OCI-LY7 (cell line): ENCODE results near the gene C16orf96. TPM values are rescaled to one million over a fixed set of nuclear protein-coding genes. Genes with fewer than 3 reads are reported as not detected.

Experiments
- BruUV-seq: library from RNA; stranded (reverse); fragments of 400-500 nt; replicated peaks from 2 replicates; lab custom pipeline; 2021; lab: Mats Ljungman, UMichigan
- CTCF ChIA-PET: fragments of 300-600 bp; sonication (Branson Sonifier 250); formaldehyde crosslinking; loops from one replicate; lab custom pipeline; 2022; ENCODE audit warnings: antibody characterized with exemption; ENCODE audit not compliant: unreplicated experiment; lab: Charles Lee
- POLR2A ChIA-PET: fragments of 300-600 bp; sonication (Branson Sonifier 250); formaldehyde crosslinking; loops from one replicate; lab custom pipeline; 2022; ENCODE audit warnings: antibody characterized with exemption; lab: Charles Lee
- DNase-seq: peaks from one replicate; pipeline ENCODE4 v3.0.0-alpha.2; 2015; ENCODE audit warnings: low spot score
- H2AFZ ChIP-seq: fragments of 200-600 bp; sonication (generic), shearing (Covaris generic); 2 replicates; pipeline ENCODE4 v1.6.1; 2014; ENCODE audit warnings: mild to moderate bottlenecking, antibody characterized with exemption, low read length, moderate library complexity
- H3K27ac ChIP-seq: fragments of 200-600 bp; sonication (generic); 2 replicates; pipeline ENCODE4 v1.5.1; 2014; ENCODE audit warnings: mixed run types, low read depth, mild to moderate bottlenecking, moderate library complexity, low read length, inconsistent platforms; ENCODE audit not compliant: poor library complexity, severe bottlenecking
- H3K36me3 ChIP-seq: fragments of 200-600 bp; sonication (generic); 2 replicates; pipeline ENCODE4 v1.6.1; 2014; ENCODE audit warnings: mild to moderate bottlenecking, antibody characterized with exemption, low read length, moderate library complexity, mixed read lengths; ENCODE audit not compliant: insufficient read depth
- H3K4me1 ChIP-seq: fragments of 200-600 bp; sonication (generic); 2 replicates; pipeline ENCODE4 v1.5.1; 2014; ENCODE audit warnings: mild to moderate bottlenecking, low read length; ENCODE audit not compliant: insufficient read depth, poor library complexity, severe bottlenecking
- H3K4me2 ChIP-seq: fragments of 200-600 bp; sonication (generic); 2 replicates; pipeline ENCODE4 v1.6.1; 2014; ENCODE audit warnings: mild to moderate bottlenecking, low read length
- H3K4me3 ChIP-seq: fragments of 200-600 bp; sonication (generic); 2 replicates; pipeline ENCODE4 v1.5.1; 2014; ENCODE audit warnings: mild to moderate bottlenecking, low read depth, low read length; ENCODE audit not compliant: poor library complexity, severe bottlenecking
- H3K79me2 ChIP-seq: fragments of 200-600 bp; sonication (generic); 2 replicates; pipeline ENCODE4 v1.6.1; 2016; ENCODE audit warnings: low read depth, mild to moderate bottlenecking, low read length, moderate library complexity, mixed read lengths; ENCODE audit not compliant: insufficient read depth
- H3K9me2 ChIP-seq: fragments of 200-600 bp; sonication (generic); 2 replicates; pipeline ENCODE4 v1.6.1; 2016; ENCODE audit warnings: mild to moderate bottlenecking, low read length, mixed read lengths; ENCODE audit not compliant: insufficient read depth
- H3K9me3 ChIP-seq: fragments of 200-600 bp; sonication (generic); 2 replicates; pipeline ENCODE4 v1.6.1; 2014; ENCODE audit warnings: mild to moderate bottlenecking, mixed run types, low read length, mixed read lengths
- H4K20me1 ChIP-seq: fragments of 200-600 bp; sonication (generic); 2 replicates; pipeline ENCODE4 v1.6.1; 2014; ENCODE audit warnings: mild to moderate bottlenecking, antibody characterized with exemption, low read length, moderate library complexity, mixed read lengths; ENCODE audit not compliant: insufficient read depth
- CTCF ChIP-seq: fragments of 200-600 bp; sonication (generic); conservative IDR thresholded peaks from 2 replicates; pipeline ENCODE4 v1.5.1; 2014; ENCODE audit warnings: mild to moderate bottlenecking, antibody characterized with exemption, low read length, moderate library complexity, mixed read lengths
- EZH2phosphoT487 ChIP-seq: fragments of 200-600 bp; sonication (generic); IDR thresholded peaks from 2 replicates; pipeline ENCODE4 v1.6.1; 2018; ENCODE audit warnings: low read depth, borderline replicate concordance, mild to moderate bottlenecking, mixed run types, antibody characterized with exemption, low read length, moderate library complexity, mixed read lengths
- intact Hi-C: fragments of 100-400 bp; cut with micrococcal nuclease; formaldehyde crosslinking; loops from one replicate; pipeline ENCODE4 v1.10.0; 2022; ENCODE audit not compliant: unreplicated experiment
- total RNA-seq, 2 experiments: library from RNA; depleted of rRNA in 1 of 2; stranded (reverse); fragments of >200 nt in 1 of 2; shearing (Covaris generic) in 1 of 2; gene quantifications; 2 replicates each; pipeline ENCODE4 v1.2.3, GENCODE V29; 2014 to 2022

The C16orf96 gene
- total RNA-seq, 2 experiments from 2014 or later = 0.13 to 0.27 TPM

- Histone ChIP-seq H3K36me3 (peaks cover 23% of the 10 kb centered on the region), H3K4me1 (peaks cover 5% of the 10 kb centered on the region), H3K79me2 (peaks cover 26% of the 10 kb centered on the region; the same call in 1 of the 2 replicates), H3K4me3 (no peak overlapping the region), H4K20me1 (no peaks in the 10 kb centered on the region), H3K27ac (no peak overlapping the region), H2AFZ (no peak overlapping the region), H3K4me2 (no peak overlapping the region), H3K9me3 (no peaks in the 10 kb centered on the region), H3K9me2 (no peaks in the 10 kb centered on the region)
- BruUV-seq = no TSS peak
- ChIA-PET CTCF (no interaction called here), POLR2A (no interaction called here)
- TF ChIP-seq EZH2phosphoT487 (no peak), CTCF (no peak)
- intact Hi-C loops = no loop called here
- no peak for DNase-seq
Measured at GRCh38 chr16:4631444-4631843, 75.3 kb downstream of the C16orf96 start.

- H2AFZ ChIP-seq = no peak overlapping the region
- H4K20me1 ChIP-seq = no peaks in the 10 kb centered on the region; the same call in 1 of the 2 replicates
- no peaks in the 10 kb centered on the region for H3K9me3 ChIP-seq
- intact Hi-C loops = no loop called here
- ChIA-PET POLR2A (interaction anchor here (0.8 kb wide), 1 partner anchor 78 kb away, joined by 3 read pairs; the partner anchor contains the start of gene C16orf96), CTCF (no interaction called here)
- H3K79me2 ChIP-seq = peaks cover 19% of the 10 kb centered on the region; the same call in 1 of the 2 replicates
- no peak for DNase-seq
- TF ChIP-seq CTCF = no peak
- TF ChIP-seq EZH2phosphoT487 = no peak
- H3K4me3 ChIP-seq = no peak overlapping the region
- H3K4me2 ChIP-seq = no peak overlapping the region
- BruUV-seq = no TSS peak
- H3K9me2 ChIP-seq = no peaks in the 10 kb centered on the region
- H3K4me1 ChIP-seq = no peaks in the 10 kb centered on the region
- peaks cover 17% of the 10 kb centered on the region for H3K36me3 ChIP-seq
- no peak overlapping the region for H3K27ac ChIP-seq
Measured at GRCh38 chr16:4633910-4634635, 77.9 kb downstream of the C16orf96 start.

- no peak for DNase-seq
- H3K4me2 ChIP-seq = no peak overlapping the region
- H2AFZ ChIP-seq = no peak overlapping the region
- CTCF ChIA-PET = no interaction called here
- H3K9me3 ChIP-seq = no peaks in the 10 kb centered on the region
- H3K4me1 ChIP-seq = no peaks in the 10 kb centered on the region
- H3K4me3 ChIP-seq = no peak overlapping the region
- H3K79me2 ChIP-seq = peaks cover 16% of the 10 kb centered on the region; the same call in 1 of the 2 replicates
- POLR2A ChIA-PET = no interaction called here
- no peak overlapping the region for H3K27ac ChIP-seq
- no peak for TF ChIP-seq CTCF
- no peak for TF ChIP-seq EZH2phosphoT487
- H3K9me2 ChIP-seq = no peaks in the 10 kb centered on the region
- H3K36me3 ChIP-seq = peaks cover 17% of the 10 kb centered on the region
- intact Hi-C loops = no loop called here
- no TSS peak for BruUV-seq
- H4K20me1 ChIP-seq = no peaks in the 10 kb centered on the region; the same call in 1 of the 2 replicates
Measured at GRCh38 chr16:4634768-4635167, 78.6 kb downstream of the C16orf96 start.
